SK-N-MC (cell line): Measurements from ENCODE around the gene PCSK5.

Source experiments
- EZH2 ChIP-seq: fragments of 200-600 bp; sonication (generic); IDR thresholded peaks from one replicate; pipeline ENCODE4 v1.6.1; 2017; ENCODE audit warnings: antibody characterized with exemption
- FOXP2 ChIP-seq: optimal IDR thresholded peaks from 2 replicates; pipeline ENCODE3; 2011; ENCODE audit warnings: mild to moderate bottlenecking, moderate library complexity; ENCODE audit not compliant: insufficient read depth; ENCODE audit errors: extremely low read length, control extremely low read depth
- POLR2AphosphoS5 ChIP-seq: IDR thresholded peaks from 2 replicates; pipeline ENCODE4 v1.6.1; 2012; ENCODE audit warnings: mild to moderate bottlenecking, low read depth, low read length, borderline replicate concordance

- TF ChIP-seq EZH2 (no peak), POLR2AphosphoS5 (no peak), FOXP2 (no peak)
Observed at GRCh38 chr9:75979362-75979761, 88.9 kb downstream of the PCSK5 start.
